Superior temporal gyrus (tissue), 1 donor: ENCODE data around the gene PTN.
"Not testable (repeated sequence)": the region's sequence is repeated elsewhere in the genome, so short reads cannot be mapped to it uniquely, and the experiment has no call there.

ENCODE experiments used
- DNase-seq: peaks from one replicate; pipeline ENCODE4 v3.0.0-alpha.2; 2016; ENCODE audit errors: extremely low spot score

Gene PTN

GRCh38 chr7:137268001-137268865 is 75.3 kb downstream of the PTN start:
- not testable (repeated sequence) for DNase-seq

- DNase-seq: no peak
Measured at GRCh38 chr7:137266764-137267163, 76.8 kb downstream of the PTN start.

- DNase-seq: not testable (repeated sequence)
Measured at GRCh38 chr7:137265480-137265879, 78.1 kb downstream of the PTN start.

GRCh38 chr7:137262599-137262998 is 80.9 kb downstream of the PTN start:
- no peak for DNase-seq

- DNase-seq: no peak
Measured at GRCh38 chr7:137258552-137258951, 85.0 kb downstream of the PTN start.

- DNase-seq: no peak
Measured at GRCh38 chr7:137254766-137255165, 88.8 kb downstream of the PTN start.

- no peak for DNase-seq
Measured at GRCh38 chr7:137245890-137246289, 97.6 kb downstream of the PTN start.

- no peak for DNase-seq
Measured at GRCh38 chr7:137245186-137245585, 98.3 kb downstream of the PTN start.

GRCh38 chr7:137243741-137244140 is 99.8 kb downstream of the PTN start:
- DNase-seq: no peak

- DNase-seq: no peak
Measured at GRCh38 chr7:137242616-137243015, 100.9 kb downstream of the PTN start.

- no peak for DNase-seq
Measured at GRCh38 chr7:137241655-137242360, 101.7 kb downstream of the PTN start.

- not testable (repeated sequence) for DNase-seq
Measured at GRCh38 chr7:137239186-137239585, 104.3 kb downstream of the PTN start.

- no peak for DNase-seq
Measured at GRCh38 chr7:137235434-137235833, 108.1 kb downstream of the PTN start.

- DNase-seq: no peak
Measured at GRCh38 chr7:137231167-137231566, 112.4 kb downstream of the PTN start.

- DNase-seq: no peak
Measured at GRCh38 chr7:137221467-137221866, 122.1 kb downstream of the PTN start.

GRCh38 chr7:137213744-137214143 is 129.8 kb downstream of the PTN start:
- no peak for DNase-seq

- DNase-seq: no peak
Measured at GRCh38 chr7:137209151-137209817, 134.2 kb downstream of the PTN start.

- no peak for DNase-seq
Measured at GRCh38 chr7:137206770-137207169, 136.8 kb downstream of the PTN start.

- no peak for DNase-seq
Measured at GRCh38 chr7:137204246-137204645, 139.3 kb downstream of the PTN start.

GRCh38 chr7:137203351-137203750 is 140.2 kb downstream of the PTN start:
- DNase-seq: no peak

GRCh38 chr7:137196648-137197047 is 146.9 kb downstream of the PTN start:
- no peak for DNase-seq

- DNase-seq: no peak
Measured at GRCh38 chr7:137195996-137196395, 147.5 kb downstream of the PTN start.
